Activated CD4-positive, alpha-beta memory T cell treated with anti-CD3 and anti-CD28 coated beads for 36 hours (primary cell): Measurements from ENCODE around the gene CRKL. TPM values are rescaled to one million over a fixed set of nuclear protein-coding genes. Genes with fewer than 3 reads are reported as not detected.
A peak's percentile ranks its signal among the peaks of the same experiment; 100 is the strongest.

Experiments used
- CTCF ChIA-PET: fragments of 350-600 bp; sonication (Branson Sonifier 250); formaldehyde crosslinking; loops from one replicate; lab custom pipeline; 2021; ENCODE audit warnings: antibody characterized with exemption, inconsistent platforms; lab: Charles Lee
- POLR2A ChIA-PET: fragments of 350-600 bp; sonication (Branson Sonifier 250); formaldehyde crosslinking; loops from one replicate; lab custom pipeline; 2021; ENCODE audit warnings: antibody characterized with exemption; lab: Charles Lee
- DNase-seq: peaks from one replicate; pipeline ENCODE4 v3.0.0-alpha.2; 2020
- H3K27ac Mint-ChIP-seq: one replicate; pipeline ENCODE4 v1.8.0; 2021; ENCODE audit warnings: mixed read lengths
- H3K27me3 Mint-ChIP-seq: one replicate; pipeline ENCODE4 v1.8.0; 2021; ENCODE audit warnings: mixed read lengths
- H3K36me3 Mint-ChIP-seq: one replicate; pipeline ENCODE4 v1.8.0; 2021; ENCODE audit warnings: mixed read lengths
- H3K4me1 Mint-ChIP-seq: one replicate; pipeline ENCODE4 v1.8.0; 2021; ENCODE audit warnings: low read depth, mixed read lengths
- H3K4me3 Mint-ChIP-seq: one replicate; pipeline ENCODE4 v1.8.0; 2021; ENCODE audit warnings: mild to moderate bottlenecking, mixed read lengths
- H3K9me3 Mint-ChIP-seq: one replicate; pipeline ENCODE4 v1.8.0; 2021; ENCODE audit warnings: mixed read lengths
- intact Hi-C: fragments of 100-400 bp; cut with micrococcal nuclease; formaldehyde crosslinking; loops from one replicate; pipeline ENCODE4 v1.15.1; 2023
- total RNA-seq, 2 experiments: library from RNA; stranded (reverse); gene quantifications; one replicate each; pipeline ENCODE4 v1.2.3, GENCODE V29; 2021

CRKL gene
- total RNA-seq, 2 experiments from 2014 or later, result 65.1 to 65.7 TPM

DNA sequence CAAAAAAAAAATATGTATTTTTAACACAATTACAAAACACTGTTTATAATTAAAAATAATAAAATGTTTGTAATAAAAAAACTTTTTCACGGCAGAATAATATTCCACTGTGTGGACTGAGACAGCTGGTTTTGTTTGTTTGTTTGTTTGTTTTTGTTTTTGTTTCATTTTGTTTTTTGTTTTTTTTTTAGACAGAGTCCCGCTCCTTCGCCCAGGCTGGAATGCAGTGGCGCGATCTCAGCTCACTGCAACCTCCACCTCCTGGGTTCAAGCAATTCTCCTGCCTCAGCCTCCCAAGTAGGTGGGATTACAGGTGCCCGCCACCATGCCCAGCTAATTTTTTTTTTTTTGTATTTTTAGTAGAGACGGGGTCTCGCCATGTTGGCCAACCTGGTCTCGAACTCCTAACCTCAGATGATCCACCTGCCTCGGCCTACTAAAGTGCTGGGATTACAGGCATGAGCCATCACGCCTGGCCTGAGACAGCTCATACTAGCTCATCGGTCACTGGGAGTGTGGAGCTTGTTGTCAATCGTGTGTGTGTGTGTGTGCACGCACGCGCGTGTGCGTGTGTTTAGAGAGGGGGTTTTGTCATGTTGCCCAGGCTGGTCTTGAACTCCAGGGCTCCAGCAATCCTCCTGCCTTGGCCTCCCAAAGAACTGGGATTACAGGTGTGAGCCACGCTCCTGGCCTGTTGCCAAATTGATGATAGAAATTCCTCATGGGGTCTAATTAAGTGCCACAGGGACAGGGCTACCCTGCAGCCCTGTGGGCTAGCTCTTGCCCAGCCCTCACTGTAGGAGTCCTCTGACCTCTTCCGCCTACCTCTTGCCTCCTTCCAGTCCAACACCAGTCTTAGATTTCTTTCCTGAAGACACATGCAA lies 42.6 kb downstream of the CRKL start:
- Mint-ChIP-seq H3K4me1 (peaks cover 19% of the 10 kb centered on the region), H3K27me3 (peaks cover 24% of the 10 kb centered on the region), H3K9me3 (no peaks in the 10 kb centered on the region), H3K4me3 (no peak overlapping the region), H3K27ac (no peak overlapping the region), H3K36me3 (no peaks in the 10 kb centered on the region)
- CTCF ChIA-PET, result interaction anchor here (0.8 to 1.9 kb wide), 4 partner anchors 12 to 74 kb away, joined by 3 to 7 read pairs (median 4); partner anchors contain the start of gene LZTR1
- DNase-seq, result no peak
- intact Hi-C loops, result loop anchor here (5.0 to 10.0 kb wide), 2 partner anchors 87 to 145 kb away; partner anchors contain the start of gene LRRC74B
- POLR2A ChIA-PET, result interaction anchor here (0.6 kb wide), 1 partner anchor 16 kb away, joined by 3 read pairs; no protein-coding TSS in a partner anchor

DNA sequence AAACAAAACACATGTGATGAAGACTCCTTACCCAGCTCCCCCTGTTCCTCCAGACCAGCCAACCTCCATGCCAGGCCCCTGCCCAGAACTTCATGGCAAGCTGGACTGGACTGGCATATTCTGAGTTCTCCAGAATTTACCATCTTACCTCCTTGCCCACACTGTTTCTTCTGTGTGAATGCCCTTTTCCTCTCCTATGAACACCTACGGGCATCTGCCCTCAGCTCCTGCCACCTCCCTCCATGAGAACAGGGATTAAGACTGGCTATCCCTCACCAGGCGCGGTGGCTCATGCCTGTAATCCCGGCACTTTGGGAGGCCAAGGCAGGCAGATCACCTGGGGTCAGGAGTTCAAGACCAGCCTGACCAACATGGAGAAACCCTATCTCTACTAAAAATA lies 43.4 kb downstream of the CRKL start:
- no peaks in the 10 kb centered on the region for H3K9me3 Mint-ChIP-seq
- intact Hi-C loops, result loop anchor here (5.0 to 10.0 kb wide), 2 partner anchors 87 to 144 kb away; partner anchors contain the start of gene LRRC74B
- peaks cover 24% of the 10 kb centered on the region for H3K27me3 Mint-ChIP-seq
- peaks cover 19% of the 10 kb centered on the region for H3K4me1 Mint-ChIP-seq
- ChIA-PET CTCF (interaction anchor here (0.8 to 2.9 kb wide), 6 partner anchors 10 to 43 kb away, joined by 3 to 13 read pairs (median 6); partner anchors contain the start of gene LZTR1), POLR2A (interaction anchor here (0.6 kb wide), 1 partner anchor 17 kb away, joined by 3 read pairs; no protein-coding TSS in a partner anchor)
- DNase-seq, result no peak
- H3K27ac Mint-ChIP-seq, result no peak overlapping the region
- no peaks in the 10 kb centered on the region for H3K36me3 Mint-ChIP-seq
- no peak overlapping the region for H3K4me3 Mint-ChIP-seq

DNA sequence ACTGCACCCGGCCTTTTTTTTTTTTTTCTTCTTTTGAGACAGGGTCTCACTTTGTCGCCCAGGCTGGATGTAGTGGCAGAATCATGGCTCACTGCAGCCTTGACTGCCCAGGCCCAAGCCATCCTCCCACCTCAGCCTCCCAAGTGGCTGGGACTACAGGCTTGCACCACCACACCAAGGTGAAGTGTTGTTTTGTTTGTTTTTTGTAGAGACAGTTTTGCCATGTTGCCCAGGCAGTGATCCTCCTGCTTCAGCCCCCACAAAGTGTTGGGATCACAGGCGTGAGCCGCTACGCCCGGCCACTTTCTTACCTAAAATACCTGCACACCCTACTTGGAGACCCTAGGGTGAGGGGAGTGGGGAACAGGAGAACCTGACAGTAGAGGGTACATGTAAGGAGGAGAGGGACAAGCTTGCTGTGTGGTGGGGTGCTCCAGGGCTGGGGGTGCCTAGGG lies 45.3 kb downstream of the CRKL start:
- no peaks in the 10 kb centered on the region for H3K36me3 Mint-ChIP-seq
- no peaks in the 10 kb centered on the region for H3K9me3 Mint-ChIP-seq
- H3K27me3 Mint-ChIP-seq, result peaks cover 14% of the 10 kb centered on the region
- ChIA-PET POLR2A (no interaction called here), CTCF (interaction anchor here (0.6 to 2.9 kb wide), 7 partner anchors 10 to 139 kb away, joined by 3 to 13 read pairs (median 5); partner anchors contain the start of genes LZTR1 and THAP7)
- H3K4me3 Mint-ChIP-seq, result no peak overlapping the region
- intact Hi-C loops, result loop anchor here (5.0 to 10.0 kb wide), 2 partner anchors 85 to 142 kb away; partner anchors contain the start of gene LRRC74B
- no peak overlapping the region for H3K27ac Mint-ChIP-seq
- no peak for DNase-seq
- peaks cover 11% of the 10 kb centered on the region for H3K4me1 Mint-ChIP-seq

DNA sequence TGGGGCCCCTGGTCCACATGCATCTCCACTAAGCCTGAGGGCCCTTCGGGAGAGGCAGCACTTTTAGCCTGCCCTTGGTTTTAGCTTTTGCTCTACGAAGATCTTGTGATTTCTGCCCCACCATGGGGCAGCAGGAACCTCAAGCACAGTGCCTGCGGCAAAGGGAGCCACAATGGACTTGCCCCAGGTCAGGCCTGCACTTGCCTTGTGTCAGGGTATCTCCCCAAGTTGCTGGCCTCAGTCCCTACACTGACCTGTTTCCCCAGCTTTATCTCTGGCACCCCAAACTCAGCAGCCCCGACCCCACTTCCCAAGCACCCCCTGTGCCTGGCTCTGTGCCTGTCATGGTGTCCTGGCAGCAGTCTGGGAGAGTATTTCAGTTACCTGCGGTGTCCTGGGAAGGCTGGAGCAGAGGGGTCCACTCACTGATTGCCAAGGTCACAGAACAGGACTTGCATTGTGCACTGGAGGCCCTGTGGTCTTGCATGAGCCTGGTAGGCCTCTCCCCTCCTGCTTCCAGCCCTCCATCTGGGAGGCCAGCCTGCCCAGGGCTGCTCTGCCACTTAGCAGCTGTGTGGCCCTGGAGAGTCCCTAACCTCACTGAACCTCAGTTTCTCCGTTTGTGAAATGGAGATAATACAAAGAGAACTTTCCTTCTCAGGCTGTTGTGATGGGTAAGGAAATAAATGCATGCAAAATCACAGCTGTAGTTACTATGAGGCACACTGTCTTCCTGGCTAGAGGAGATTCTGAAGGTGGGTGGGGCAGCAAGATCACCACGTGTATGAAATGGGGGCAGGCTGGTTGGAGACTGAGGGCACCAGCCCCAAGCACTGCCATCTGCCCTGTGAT lies 46.2 kb downstream of the CRKL start:
- no peak overlapping the region for H3K4me3 Mint-ChIP-seq
- ChIA-PET CTCF (interaction anchor here (1.3 to 2.9 kb wide), 6 partner anchors 10 to 139 kb away, joined by 3 to 13 read pairs (median 6); partner anchors contain the start of genes LZTR1 and THAP7), POLR2A (no interaction called here)
- DNase-seq, result no peak
- peaks cover 8% of the 10 kb centered on the region for H3K27me3 Mint-ChIP-seq
- intact Hi-C loops, result loop anchor here (5.0 to 10.0 kb wide), 2 partner anchors 84 to 141 kb away; partner anchors contain the start of gene LRRC74B
- H3K36me3 Mint-ChIP-seq, result no peaks in the 10 kb centered on the region
- H3K27ac Mint-ChIP-seq, result no peak overlapping the region
- H3K4me1 Mint-ChIP-seq, result peaks cover 11% of the 10 kb centered on the region
- H3K9me3 Mint-ChIP-seq, result no peaks in the 10 kb centered on the region

DNA sequence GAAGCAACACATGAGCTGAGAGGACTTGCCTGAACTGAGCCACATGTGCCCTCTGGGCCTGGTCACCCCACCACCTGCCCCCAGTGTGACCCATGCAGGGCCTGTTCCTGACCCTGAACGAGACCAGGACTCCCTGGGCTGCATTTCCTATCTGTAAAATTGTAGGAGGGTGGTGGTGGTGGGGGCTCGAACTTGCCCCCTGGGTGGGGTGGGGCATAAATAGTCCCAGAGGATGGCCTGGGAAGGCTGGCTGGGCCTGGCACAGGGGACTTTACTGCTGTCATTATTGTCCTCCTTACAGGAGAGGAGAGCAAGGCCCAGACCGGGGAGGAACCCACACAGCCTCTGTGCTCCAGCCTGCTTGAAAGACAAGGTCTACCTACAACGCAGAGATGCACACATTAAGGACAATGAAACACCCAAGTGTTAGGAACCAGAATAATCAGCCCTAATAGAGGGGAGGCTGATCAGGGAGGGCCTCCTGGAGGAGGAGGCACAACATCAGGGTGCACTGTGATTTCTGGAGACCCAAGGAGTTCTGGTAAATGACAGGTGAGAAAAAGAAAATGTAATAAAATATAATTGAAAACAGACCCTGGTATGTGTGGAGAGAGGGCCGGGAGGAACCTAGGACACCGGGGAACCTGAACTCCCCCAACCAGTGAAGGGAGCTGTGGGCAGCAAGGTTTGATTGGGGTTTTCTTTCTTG lies 47.0 kb downstream of the CRKL start:
- H3K4me1 Mint-ChIP-seq, result peaks cover 11% of the 10 kb centered on the region
- H3K4me3 Mint-ChIP-seq, result peak overlapping the region; percentile 59
- H3K36me3 Mint-ChIP-seq, result no peaks in the 10 kb centered on the region
- POLR2A ChIA-PET, result no interaction called here
- no peaks in the 10 kb centered on the region for H3K9me3 Mint-ChIP-seq
- H3K27me3 Mint-ChIP-seq, result peaks cover 8% of the 10 kb centered on the region
- intact Hi-C loops, result loop anchor here (5.0 to 10.0 kb wide), 2 partner anchors 83 to 141 kb away; partner anchors contain the start of gene LRRC74B
- DNase-seq, result no peak
- H3K27ac Mint-ChIP-seq, result no peak overlapping the region
- CTCF ChIA-PET, result interaction anchor here (1.3 to 1.7 kb wide), 3 partner anchors 18 to 43 kb away, joined by 3 to 5 read pairs (median 3); partner anchors contain the start of genes LZTR1 and THAP7

DNA sequence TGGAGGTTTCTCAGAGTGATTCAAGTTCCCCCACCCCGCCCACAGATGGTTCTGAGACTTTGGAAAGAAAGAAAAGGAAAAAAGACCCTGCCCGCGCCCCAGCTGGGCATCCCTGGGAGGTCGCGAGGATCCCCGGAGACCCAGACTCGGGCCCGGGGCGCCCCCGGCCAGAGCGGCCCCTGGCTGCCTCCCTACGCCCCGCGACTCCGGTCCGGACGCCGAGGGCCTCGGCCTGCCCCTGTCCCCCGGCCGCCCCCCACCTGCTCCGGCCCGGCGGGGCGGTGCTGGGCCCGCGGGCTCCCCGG lies 47.5 kb downstream of the CRKL start:
- no peaks in the 10 kb centered on the region for H3K9me3 Mint-ChIP-seq
- H3K4me1 Mint-ChIP-seq, result peaks cover 11% of the 10 kb centered on the region
- POLR2A ChIA-PET, result no interaction called here
- DNase-seq, result no peak
- no peak overlapping the region for H3K27ac Mint-ChIP-seq
- peaks cover 8% of the 10 kb centered on the region for H3K27me3 Mint-ChIP-seq
- CTCF ChIA-PET, result interaction anchor here (1.7 kb wide), 1 partner anchor 17 kb away, joined by 5 read pairs; the partner anchor contains the start of gene LZTR1
- intact Hi-C loops, result loop anchor here (5.0 to 10.0 kb wide), 3 partner anchors 47 to 140 kb away; partner anchors contain the start of genes CRKL and LRRC74B
- H3K36me3 Mint-ChIP-seq, result no peaks in the 10 kb centered on the region
- peak overlapping the region; percentile 59 for H3K4me3 Mint-ChIP-seq

DNA sequence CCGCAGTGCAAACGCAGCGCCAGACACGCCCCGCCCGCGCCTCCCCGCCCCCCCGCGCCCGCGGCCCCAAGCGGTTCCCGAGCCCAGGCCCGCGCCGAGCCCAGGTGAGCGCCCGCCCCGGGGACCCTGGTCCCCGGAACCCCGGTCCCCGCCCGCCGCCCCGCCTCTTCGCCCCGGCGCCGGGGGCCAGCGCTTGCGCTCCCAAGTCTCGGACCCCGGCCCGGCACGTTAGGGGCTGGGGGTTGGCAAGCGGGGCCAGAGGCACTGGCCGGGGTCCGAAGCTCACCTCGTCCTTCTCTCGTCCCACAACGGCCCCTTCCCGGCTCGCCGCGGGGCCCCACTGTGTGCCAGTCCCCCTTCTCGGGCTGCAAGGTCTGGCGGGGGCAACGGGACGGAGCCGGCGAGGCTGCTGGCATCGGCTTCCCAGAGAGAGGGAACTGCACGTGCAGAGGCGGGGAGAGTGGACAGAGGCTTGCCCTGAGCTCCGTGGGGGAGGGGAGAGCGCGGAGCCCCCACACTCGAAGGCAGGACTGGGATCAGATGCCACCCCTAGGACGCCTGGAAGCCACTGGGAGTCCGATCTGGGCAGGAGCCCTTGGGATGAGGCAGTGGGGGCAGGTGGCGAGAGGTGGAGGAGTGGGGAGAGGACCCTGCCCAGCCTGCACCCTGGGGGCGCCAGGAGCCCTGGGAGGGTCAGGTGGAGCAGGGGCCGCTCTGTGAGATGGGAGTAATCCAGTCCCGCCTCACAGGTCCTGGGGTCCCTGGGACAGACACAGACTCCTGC lies 48.1 kb downstream of the CRKL start:
- ChIA-PET POLR2A (no interaction called here), CTCF (interaction anchor here (1.7 kb wide), 1 partner anchor 17 kb away, joined by 5 read pairs; the partner anchor contains the start of gene LZTR1)
- intact Hi-C loops, result loop anchor here (5.0 to 10.0 kb wide), 2 partner anchors 48 to 140 kb away; partner anchors contain the start of gene CRKL
- Mint-ChIP-seq H3K9me3 (no peaks in the 10 kb centered on the region), H3K27ac (no peak overlapping the region), H3K27me3 (peaks cover 8% of the 10 kb centered on the region), H3K36me3 (no peaks in the 10 kb centered on the region), H3K4me3 (peak overlapping the region; percentile 20), H3K4me1 (peaks cover 11% of the 10 kb centered on the region)
- no peak for DNase-seq

DNA sequence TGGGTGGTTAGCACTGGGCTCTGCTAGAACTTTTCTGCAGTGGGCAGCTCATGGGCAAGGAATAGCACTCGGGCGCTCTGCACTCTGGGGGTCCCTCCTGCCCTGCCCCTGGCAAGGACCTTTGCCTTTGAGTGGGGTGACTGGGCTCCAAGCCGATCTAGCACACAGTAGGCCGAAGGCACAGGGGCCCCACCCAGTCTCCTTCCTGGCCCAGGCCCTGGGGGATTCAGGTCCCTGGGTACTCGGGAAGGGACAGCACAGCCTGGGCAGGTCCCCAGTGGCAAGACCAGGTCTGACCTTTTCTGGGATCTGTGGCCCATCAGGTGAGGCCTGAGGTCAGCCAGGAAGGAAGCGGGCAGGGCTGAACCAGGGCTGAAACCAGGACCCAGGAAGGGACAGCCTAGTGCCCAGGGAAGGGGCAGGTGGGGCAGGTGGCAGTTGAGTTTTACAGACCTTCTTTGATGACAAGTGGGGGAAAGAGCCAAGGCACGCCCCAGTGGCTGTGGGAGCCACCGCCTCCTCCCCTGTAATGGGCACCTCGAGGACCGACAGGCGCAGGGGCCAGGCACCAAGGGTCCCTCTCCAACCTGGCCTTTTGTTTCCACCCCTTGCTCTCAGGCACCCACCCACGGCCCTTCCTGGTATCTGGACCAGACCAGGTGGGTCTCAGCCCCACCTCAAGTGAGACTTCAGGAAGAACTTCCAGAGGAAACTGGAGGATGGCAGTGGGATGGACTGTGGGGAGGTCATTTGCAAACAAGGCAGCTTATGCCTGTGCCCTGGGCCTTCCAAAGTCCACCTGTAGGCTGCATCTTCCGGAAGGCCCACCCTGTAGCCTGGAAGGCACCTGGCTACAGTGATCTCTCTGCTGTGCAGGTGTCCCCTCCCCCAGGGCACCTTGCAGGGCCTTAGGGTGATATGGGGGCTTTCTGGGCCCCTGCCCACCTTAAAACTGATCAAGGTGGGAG lies 49.0 kb downstream of the CRKL start:
- H3K4me1 Mint-ChIP-seq, result peaks cover 11% of the 10 kb centered on the region
- H3K27ac Mint-ChIP-seq, result no peak overlapping the region
- peaks cover 8% of the 10 kb centered on the region for H3K27me3 Mint-ChIP-seq
- ChIA-PET POLR2A (no interaction called here), CTCF (interaction anchor here (1.7 kb wide), 1 partner anchor 16 kb away, joined by 5 read pairs; the partner anchor contains the start of gene LZTR1)
- no peaks in the 10 kb centered on the region for H3K9me3 Mint-ChIP-seq
- no peaks in the 10 kb centered on the region for H3K36me3 Mint-ChIP-seq
- no peak overlapping the region for H3K4me3 Mint-ChIP-seq
- DNase-seq, result no peak
- intact Hi-C loops, result loop anchor here (5.0 to 10.0 kb wide), 2 partner anchors 49 to 139 kb away; partner anchors contain the start of gene CRKL

DNA sequence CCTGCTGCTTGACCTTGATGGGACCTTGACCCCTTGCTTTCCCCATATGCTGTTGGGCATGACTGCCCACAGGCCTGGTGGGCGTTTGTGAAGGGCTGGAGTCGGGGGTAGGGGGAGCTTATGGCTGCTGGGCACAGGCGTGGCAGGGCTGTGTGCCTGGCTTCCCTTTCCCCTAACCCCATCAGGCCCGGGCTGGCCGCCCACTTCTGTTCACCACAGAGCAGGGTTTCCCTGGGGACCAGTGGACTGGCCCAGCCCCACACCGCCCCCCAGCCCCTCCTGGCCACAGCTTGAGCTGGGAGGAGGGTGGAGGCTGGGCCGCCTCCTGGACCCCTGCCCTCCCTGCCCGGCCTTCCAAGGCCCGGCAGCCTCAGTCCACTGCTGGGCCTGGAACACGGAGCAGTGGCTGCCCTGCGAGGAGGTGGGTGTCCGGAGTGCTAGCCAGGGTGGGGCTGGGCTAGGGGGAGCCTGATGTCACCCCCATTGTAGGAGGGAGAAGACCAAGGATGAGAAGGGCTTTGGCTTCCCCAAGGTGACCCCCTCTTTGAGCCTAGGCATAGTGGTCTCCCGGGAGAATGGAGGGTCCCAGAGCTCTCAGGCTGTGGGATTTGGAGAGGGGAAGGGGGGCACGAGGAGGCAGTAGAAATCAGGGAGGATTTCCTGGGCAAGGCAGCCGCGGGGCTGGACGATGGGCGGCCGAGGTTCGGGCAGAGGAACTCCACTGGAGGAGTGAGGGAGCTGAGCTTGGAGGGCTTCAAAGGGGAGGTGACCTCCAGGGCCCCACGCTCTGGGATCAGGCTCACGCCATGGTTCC lies 49.9 kb downstream of the CRKL start, which contains the start of gene AIFM3:
Gene AIFM3, plus strand, starts transcription at position 373 of the 814 bp plus-strand sequence. CDS start 690 bp downstream, outside the sequence.
- intact Hi-C loops, result loop anchor here (5.0 to 10.0 kb wide), 2 partner anchors 50 to 138 kb away; partner anchors contain the start of gene CRKL
- ChIA-PET CTCF (interaction anchor here (0.7 kb wide), 1 partner anchor 18 kb away, joined by 3 read pairs; no protein-coding TSS in a partner anchor), POLR2A (no interaction called here)
- Mint-ChIP-seq H3K36me3 (no peaks in the 10 kb centered on the region), H3K4me3 (no peak within 1 kb of the TSS), H3K4me1 (peaks cover 6% of the 10 kb centered on the region), H3K9me3 (no peaks in the 10 kb centered on the region), H3K27me3 (peaks cover 8% of the 10 kb centered on the region), H3K27ac (no peak within 1 kb of the TSS)
- no peak for DNase-seq
